GM23338 (cell line): ENCODE results near the gene DYNLRB1. TPM values are rescaled to one million over a fixed set of nuclear protein-coding genes. Genes with fewer than 3 reads are reported as not detected.

Experiments used
- ATAC-seq: fragments of 200-7000 bp; cut with Tn5 transposase; 3 replicates; pipeline ENCODE4 v1.9.1; 2020
- DNase-seq: peaks from one replicate; pipeline ENCODE4 v3.0.0-alpha.2; 2015; ENCODE audit warnings: low spot score
- H2AFZ ChIP-seq: fragments of 200-600 bp; sonication (generic); 2 replicates; pipeline ENCODE4 v1.8.0; 2016; ENCODE audit warnings: antibody characterized with exemption, mild to moderate bottlenecking, moderate library complexity
- H3F3A ChIP-seq: fragments of 200-600 bp; sonication (generic); replicated peaks from 2 replicates; pipeline ENCODE4 v1.8.0; 2017; ENCODE audit warnings: antibody characterized with exemption, mixed run types, low read depth
- H3K27ac ChIP-seq: fragments of 200-600 bp; sonication (generic); 2 replicates; pipeline ENCODE4 v1.6.1; 2016; ENCODE audit warnings: low read depth
- H3K27me3 ChIP-seq: fragments of 200-600 bp; sonication (generic); 2 replicates; pipeline ENCODE4 v1.8.0; 2016; ENCODE audit warnings: mild to moderate bottlenecking, mixed run types, moderate library complexity; ENCODE audit not compliant: insufficient read depth
- H3K36me3 ChIP-seq: fragments of 200-600 bp; sonication (generic); 2 replicates; pipeline ENCODE4 v1.8.0; 2016; ENCODE audit warnings: mild to moderate bottlenecking; ENCODE audit not compliant: insufficient read depth
- H3K4me1 ChIP-seq: fragments of 200-600 bp; sonication (generic); 2 replicates; pipeline ENCODE4 v1.8.0; 2016; ENCODE audit warnings: mild to moderate bottlenecking, moderate library complexity; ENCODE audit not compliant: insufficient read depth
- H3K4me2 ChIP-seq: fragments of 200-600 bp; sonication (generic); 2 replicates; pipeline ENCODE4 v1.7.1; 2017; ENCODE audit warnings: mixed run types
- H3K4me3 ChIP-seq: fragments of 200-600 bp; sonication (generic); 2 replicates; pipeline ENCODE4 v1.6.1; 2016; ENCODE audit warnings: mixed run types
- H3K79me2 ChIP-seq: fragments of 200-600 bp; sonication (generic); replicated peaks from 2 replicates; pipeline ENCODE4 v1.8.0; 2017; ENCODE audit warnings: mild to moderate bottlenecking; ENCODE audit not compliant: insufficient read depth
- H3K9me2 ChIP-seq: fragments of 200-600 bp; sonication (generic); 2 replicates; pipeline ENCODE4 v1.8.0; 2017; ENCODE audit not compliant: insufficient read depth
- H4K20me1 ChIP-seq: fragments of 200-600 bp; sonication (generic); replicated peaks from 2 replicates; pipeline ENCODE4 v1.8.0; 2017; ENCODE audit warnings: mild to moderate bottlenecking; ENCODE audit not compliant: insufficient read depth
- H3K27ac Mint-ChIP-seq: 2 replicates; pipeline ENCODE4 v1.8.0; 2020; ENCODE audit warnings: inconsistent platforms, mild to moderate bottlenecking, moderate library complexity, mixed read lengths
- H3K27me3 Mint-ChIP-seq: 3 replicates; pipeline ENCODE4 v1.8.0; 2022; ENCODE audit warnings: low read depth, mild to moderate bottlenecking, moderate library complexity, mixed read lengths, inconsistent platforms; ENCODE audit not compliant: insufficient read depth, poor library complexity
- H3K36me3 Mint-ChIP-seq: 3 replicates; pipeline ENCODE4 v1.8.0; 2021; ENCODE audit warnings: low read depth, mild to moderate bottlenecking, inconsistent platforms, moderate library complexity, mixed read lengths
- H3K4me1 Mint-ChIP-seq: 3 replicates; pipeline ENCODE4 v1.8.0; 2020; ENCODE audit warnings: mild to moderate bottlenecking, inconsistent platforms, mixed read lengths
- H3K4me3 Mint-ChIP-seq: 3 replicates; pipeline ENCODE4 v1.8.0; 2021; ENCODE audit warnings: moderate library complexity, mild to moderate bottlenecking, inconsistent platforms, mixed read lengths
- H3K9me3 Mint-ChIP-seq: 3 replicates; pipeline ENCODE4 v1.8.0; 2020; ENCODE audit warnings: moderate library complexity, mild to moderate bottlenecking, inconsistent platforms, mixed read lengths
- CREB1 ChIP-seq: fragments of 250-450 bp; sonication (Bioruptor Pico); IDR thresholded peaks from 2 replicates; pipeline ENCODE4 v1.5.0; 2020; ENCODE audit warnings: low read depth, mild to moderate bottlenecking, moderate library complexity
- EZH2 ChIP-seq: fragments of 200-600 bp; sonication (generic); IDR thresholded peaks from one replicate; pipeline ENCODE4 v1.8.0; 2017; ENCODE audit warnings: antibody characterized with exemption, mild to moderate bottlenecking, low read depth; ENCODE audit not compliant: unreplicated experiment
- JUNB ChIP-seq: IDR thresholded peaks from one replicate; pipeline ENCODE4 v1.6.1; 2016; ENCODE audit warnings: antibody characterized with exemption; ENCODE audit not compliant: unreplicated experiment
- NANOG ChIP-seq: IDR thresholded peaks from 2 replicates; pipeline ENCODE4 v1.6.1; 2016; ENCODE audit warnings: antibody characterized with exemption, borderline replicate concordance
- POLR2AphosphoS5 ChIP-seq: IDR thresholded peaks from 2 replicates; pipeline ENCODE4 v1.6.1; 2016; ENCODE audit warnings: antibody characterized with exemption, low read depth
- STAT1 ChIP-seq: IDR thresholded peaks from one replicate; pipeline ENCODE4 v1.6.1; 2016; ENCODE audit warnings: antibody characterized with exemption; ENCODE audit not compliant: unreplicated experiment
- ZNF114 ChIP-seq: fragments of 250-450 bp; sonication (Bioruptor Pico); IDR thresholded peaks from 2 replicates; pipeline ENCODE4 v1.5.0; 2020; ENCODE audit warnings: mild to moderate bottlenecking, moderate library complexity
- polyA plus RNA-seq: library from polyadenylated mRNA; unstranded; fragments of >200 nt; fragmentation: Nextera tagmentation; extraction: Ambion mirVana; gene quantifications from 2 replicates; pipeline ENCODE4 v1.2.1, GENCODE V29; 2016
- total RNA-seq: library from RNA; depleted of rRNA; stranded (reverse); fragments of >200 nt; shearing (Covaris generic); gene quantifications from 2 replicates; pipeline ENCODE4 v1.2.3, GENCODE V29; 2014
- TF ChIP-seq, protein P1 (sequence below): fragments of 250-450 bp; sonication (Bioruptor Pico); IDR thresholded peaks from 2 replicates; pipeline ENCODE4 v1.5.0; 2020; ENCODE audit warnings: mild to moderate bottlenecking, moderate library complexity
- TF ChIP-seq, protein P2 (sequence below), 2 experiments: fragments of 200-600 bp in 1 of 2; sonication (generic) in 1 of 2; conservative IDR thresholded peaks; 2 replicates each; pipeline versions ENCODE4 v1.5.1 to v1.6.1; 2016 to 2017; ENCODE audit warnings: antibody characterized with exemption in 2 of 2, low read depth in 2 of 2, mild to moderate bottlenecking in 2 of 2, moderate library complexity in 1 of 2
- TF ChIP-seq, protein P3 (sequence below): IDR thresholded peaks from one replicate; pipeline ENCODE4 v1.6.1; 2018; ENCODE audit warnings: antibody characterized with exemption; ENCODE audit not compliant: unreplicated experiment

The DYNLRB1 gene
- total and polyA plus RNA-seq, 2 experiments from 2014 or later: 107 to 376 TPM

DNA sequence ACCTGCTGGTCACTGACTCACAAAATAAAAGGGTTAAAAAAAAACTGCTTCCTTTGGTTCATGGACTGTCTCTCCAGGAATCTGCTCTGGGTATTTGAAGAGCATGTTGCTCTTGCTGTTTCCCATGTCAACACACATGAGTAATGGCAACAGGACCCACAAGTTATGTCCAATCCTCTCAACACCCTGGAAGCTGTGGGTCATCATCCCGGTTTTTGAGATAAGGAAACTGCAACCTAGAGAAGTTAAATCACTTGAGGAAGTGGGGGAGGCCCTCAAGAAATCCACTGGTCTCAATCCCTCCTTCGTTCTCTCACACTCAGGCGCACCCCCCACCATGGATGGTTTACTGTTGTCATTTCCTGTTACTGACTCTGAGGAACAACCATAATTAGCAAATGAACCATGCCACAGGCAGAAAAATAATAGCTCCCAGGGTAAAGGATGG, 54.7 kb downstream of the DYNLRB1 start:
- no peak for ATAC-seq
- Mint-ChIP-seq H3K4me1 (peaks cover 25% of the 10 kb centered on the region), H3K36me3 (peaks cover 9% of the 10 kb centered on the region; the same call in 2 of the 3 replicates), H3K27me3 (peaks cover 1% of the 10 kb centered on the region), H3K4me3 (no peak overlapping the region), H3K27ac (no peak overlapping the region; the same call in 1 of the 2 replicates), H3K9me3 (no peaks in the 10 kb centered on the region)
- TF ChIP-seq JUNB (no peak), POLR2AphosphoS5 (no peak), EZH2 (no peak), CREB1 (CRISPR knock-in tag) (no peak), NANOG (no peak)
- TF ChIP-seq, protein P1, sequence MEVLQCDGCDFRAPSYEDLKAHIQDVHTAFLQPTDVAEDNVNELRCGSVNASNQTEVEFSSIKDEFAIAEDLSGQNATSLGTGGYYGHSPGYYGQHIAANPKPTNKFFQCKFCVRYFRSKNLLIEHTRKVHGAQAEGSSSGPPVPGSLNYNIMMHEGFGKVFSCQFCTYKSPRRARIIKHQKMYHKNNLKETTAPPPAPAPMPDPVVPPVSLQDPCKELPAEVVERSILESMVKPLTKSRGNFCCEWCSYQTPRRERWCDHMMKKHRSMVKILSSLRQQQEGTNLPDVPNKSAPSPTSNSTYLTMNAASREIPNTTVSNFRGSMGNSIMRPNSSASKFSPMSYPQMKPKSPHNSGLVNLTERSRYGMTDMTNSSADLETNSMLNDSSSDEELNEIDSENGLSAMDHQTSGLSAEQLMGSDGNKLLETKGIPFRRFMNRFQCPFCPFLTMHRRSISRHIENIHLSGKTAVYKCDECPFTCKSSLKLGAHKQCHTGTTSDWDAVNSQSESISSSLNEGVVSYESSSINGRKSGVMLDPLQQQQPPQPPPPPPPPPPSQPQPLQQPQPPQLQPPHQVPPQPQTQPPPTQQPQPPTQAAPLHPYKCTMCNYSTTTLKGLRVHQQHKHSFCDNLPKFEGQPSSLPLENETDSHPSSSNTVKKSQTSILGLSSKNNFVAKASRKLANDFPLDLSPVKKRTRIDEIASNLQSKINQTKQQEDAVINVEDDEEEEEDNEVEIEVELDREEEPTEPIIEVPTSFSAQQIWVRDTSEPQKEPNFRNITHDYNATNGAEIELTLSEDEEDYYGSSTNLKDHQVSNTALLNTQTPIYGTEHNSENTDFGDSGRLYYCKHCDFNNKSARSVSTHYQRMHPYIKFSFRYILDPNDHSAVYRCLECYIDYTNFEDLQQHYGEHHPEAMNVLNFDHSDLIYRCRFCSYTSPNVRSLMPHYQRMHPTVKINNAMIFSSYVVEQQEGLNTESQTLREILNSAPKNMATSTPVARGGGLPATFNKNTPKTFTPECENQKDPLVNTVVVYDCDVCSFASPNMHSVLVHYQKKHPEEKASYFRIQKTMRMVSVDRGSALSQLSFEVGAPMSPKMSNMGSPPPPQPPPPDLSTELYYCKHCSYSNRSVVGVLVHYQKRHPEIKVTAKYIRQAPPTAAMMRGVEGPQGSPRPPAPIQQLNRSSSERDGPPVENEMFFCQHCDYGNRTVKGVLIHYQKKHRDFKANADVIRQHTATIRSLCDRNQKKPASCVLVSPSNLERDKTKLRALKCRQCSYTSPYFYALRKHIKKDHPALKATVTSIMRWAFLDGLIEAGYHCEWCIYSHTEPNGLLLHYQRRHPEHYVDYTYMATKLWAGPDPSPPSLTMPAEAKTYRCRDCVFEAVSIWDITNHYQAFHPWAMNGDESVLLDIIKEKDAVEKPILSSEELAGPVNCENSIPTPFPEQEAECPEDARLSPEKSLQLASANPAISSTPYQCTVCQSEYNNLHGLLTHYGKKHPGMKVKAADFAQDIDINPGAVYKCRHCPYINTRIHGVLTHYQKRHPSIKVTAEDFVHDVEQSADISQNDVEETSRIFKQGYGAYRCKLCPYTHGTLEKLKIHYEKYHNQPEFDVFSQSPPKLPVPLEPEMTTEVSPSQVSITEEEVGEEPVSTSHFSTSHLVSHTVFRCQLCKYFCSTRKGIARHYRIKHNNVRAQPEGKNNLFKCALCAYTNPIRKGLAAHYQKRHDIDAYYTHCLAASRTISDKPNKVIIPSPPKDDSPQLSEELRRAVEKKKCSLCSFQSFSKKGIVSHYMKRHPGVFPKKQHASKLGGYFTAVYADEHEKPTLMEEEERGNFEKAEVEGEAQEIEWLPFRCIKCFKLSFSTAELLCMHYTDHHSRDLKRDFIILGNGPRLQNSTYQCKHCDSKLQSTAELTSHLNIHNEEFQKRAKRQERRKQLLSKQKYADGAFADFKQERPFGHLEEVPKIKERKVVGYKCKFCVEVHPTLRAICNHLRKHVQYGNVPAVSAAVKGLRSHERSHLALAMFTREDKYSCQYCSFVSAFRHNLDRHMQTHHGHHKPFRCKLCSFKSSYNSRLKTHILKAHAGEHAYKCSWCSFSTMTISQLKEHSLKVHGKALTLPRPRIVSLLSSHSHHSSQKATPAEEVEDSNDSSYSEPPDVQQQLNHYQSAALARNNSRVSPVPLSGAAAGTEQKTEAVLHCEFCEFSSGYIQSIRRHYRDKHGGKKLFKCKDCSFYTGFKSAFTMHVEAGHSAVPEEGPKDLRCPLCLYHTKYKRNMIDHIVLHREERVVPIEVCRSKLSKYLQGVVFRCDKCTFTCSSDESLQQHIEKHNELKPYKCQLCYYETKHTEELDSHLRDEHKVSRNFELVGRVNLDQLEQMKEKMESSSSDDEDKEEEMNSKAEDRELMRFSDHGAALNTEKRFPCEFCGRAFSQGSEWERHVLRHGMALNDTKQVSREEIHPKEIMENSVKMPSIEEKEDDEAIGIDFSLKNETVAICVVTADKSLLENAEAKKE (CRISPR knock-in tag): no peak
- Histone ChIP-seq H3K4me3 (no peak overlapping the region), H3K4me2 (no peak overlapping the region), H3K27ac (0 out of 2 replicates have a peak overlapping the region, but pooled peaks have one; percentile 66), H3K4me1 (peaks cover 6% of the 10 kb centered on the region; the same call in 1 of the 2 replicates), H3K36me3 (no peaks in the 10 kb centered on the region), H2AFZ (no peak overlapping the region), H3K27me3 (no peaks in the 10 kb centered on the region), H3F3A (no peaks in the 10 kb centered on the region), H4K20me1 (no peaks in the 10 kb centered on the region), H3K9me2 (no peaks in the 10 kb centered on the region), H3K79me2 (no peaks in the 10 kb centered on the region)
- no peak for DNase-seq

DNA sequence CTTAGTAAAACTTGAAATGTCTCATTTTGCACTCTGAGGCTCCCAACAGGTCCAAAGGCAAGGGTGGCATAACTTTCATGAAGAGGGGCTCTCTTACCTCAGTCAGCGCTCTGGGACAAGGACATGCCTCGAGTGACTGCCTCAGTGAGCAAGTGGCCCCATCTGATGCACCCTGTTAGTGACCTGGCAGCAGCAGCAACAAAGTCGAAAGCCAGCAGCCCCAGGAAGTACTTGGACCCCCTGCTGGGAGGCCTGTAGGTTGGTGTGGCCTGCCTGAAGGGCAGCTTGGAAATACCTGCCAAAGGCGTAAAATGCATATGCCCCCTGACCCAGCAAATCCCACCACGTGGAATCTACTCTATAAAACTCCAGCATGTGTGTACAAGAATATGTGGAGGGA, 55.5 kb downstream of the DYNLRB1 start:
- Histone ChIP-seq H3K9me2 (no peaks in the 10 kb centered on the region), H4K20me1 (no peaks in the 10 kb centered on the region), H3F3A (no peaks in the 10 kb centered on the region), H3K79me2 (no peaks in the 10 kb centered on the region), H3K4me3 (no peak overlapping the region), H3K27me3 (no peaks in the 10 kb centered on the region), H3K4me2 (no peak overlapping the region), H3K4me1 (peaks cover 6% of the 10 kb centered on the region; the same call in 1 of the 2 replicates), H2AFZ (no peak overlapping the region), H3K36me3 (no peaks in the 10 kb centered on the region), H3K27ac (no peak overlapping the region)
- H3K9me3 Mint-ChIP-seq: no peaks in the 10 kb centered on the region
- DNase-seq (peak; percentile 29), ATAC-seq (no peak)
- peaks cover 25% of the 10 kb centered on the region for H3K4me1 Mint-ChIP-seq
- H3K36me3 Mint-ChIP-seq: peaks cover 9% of the 10 kb centered on the region; the same call in 2 of the 3 replicates
- no peaks in the 10 kb centered on the region for H3K27me3 Mint-ChIP-seq
- no peak overlapping the region for H3K27ac Mint-ChIP-seq
- no peak overlapping the region for H3K4me3 Mint-ChIP-seq
- TF ChIP-seq CREB1 (CRISPR knock-in tag) (no peak), ZNF114 (no peak), STAT1 (no peak), JUNB (no peak)
- TF ChIP-seq, protein P2, sequence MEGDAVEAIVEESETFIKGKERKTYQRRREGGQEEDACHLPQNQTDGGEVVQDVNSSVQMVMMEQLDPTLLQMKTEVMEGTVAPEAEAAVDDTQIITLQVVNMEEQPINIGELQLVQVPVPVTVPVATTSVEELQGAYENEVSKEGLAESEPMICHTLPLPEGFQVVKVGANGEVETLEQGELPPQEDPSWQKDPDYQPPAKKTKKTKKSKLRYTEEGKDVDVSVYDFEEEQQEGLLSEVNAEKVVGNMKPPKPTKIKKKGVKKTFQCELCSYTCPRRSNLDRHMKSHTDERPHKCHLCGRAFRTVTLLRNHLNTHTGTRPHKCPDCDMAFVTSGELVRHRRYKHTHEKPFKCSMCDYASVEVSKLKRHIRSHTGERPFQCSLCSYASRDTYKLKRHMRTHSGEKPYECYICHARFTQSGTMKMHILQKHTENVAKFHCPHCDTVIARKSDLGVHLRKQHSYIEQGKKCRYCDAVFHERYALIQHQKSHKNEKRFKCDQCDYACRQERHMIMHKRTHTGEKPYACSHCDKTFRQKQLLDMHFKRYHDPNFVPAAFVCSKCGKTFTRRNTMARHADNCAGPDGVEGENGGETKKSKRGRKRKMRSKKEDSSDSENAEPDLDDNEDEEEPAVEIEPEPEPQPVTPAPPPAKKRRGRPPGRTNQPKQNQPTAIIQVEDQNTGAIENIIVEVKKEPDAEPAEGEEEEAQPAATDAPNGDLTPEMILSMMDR (conservative IDR thresholded peaks at IDR 0.05; ENCODE audit: low read depth in 2 of 2): no peak
- TF ChIP-seq, protein P3, sequence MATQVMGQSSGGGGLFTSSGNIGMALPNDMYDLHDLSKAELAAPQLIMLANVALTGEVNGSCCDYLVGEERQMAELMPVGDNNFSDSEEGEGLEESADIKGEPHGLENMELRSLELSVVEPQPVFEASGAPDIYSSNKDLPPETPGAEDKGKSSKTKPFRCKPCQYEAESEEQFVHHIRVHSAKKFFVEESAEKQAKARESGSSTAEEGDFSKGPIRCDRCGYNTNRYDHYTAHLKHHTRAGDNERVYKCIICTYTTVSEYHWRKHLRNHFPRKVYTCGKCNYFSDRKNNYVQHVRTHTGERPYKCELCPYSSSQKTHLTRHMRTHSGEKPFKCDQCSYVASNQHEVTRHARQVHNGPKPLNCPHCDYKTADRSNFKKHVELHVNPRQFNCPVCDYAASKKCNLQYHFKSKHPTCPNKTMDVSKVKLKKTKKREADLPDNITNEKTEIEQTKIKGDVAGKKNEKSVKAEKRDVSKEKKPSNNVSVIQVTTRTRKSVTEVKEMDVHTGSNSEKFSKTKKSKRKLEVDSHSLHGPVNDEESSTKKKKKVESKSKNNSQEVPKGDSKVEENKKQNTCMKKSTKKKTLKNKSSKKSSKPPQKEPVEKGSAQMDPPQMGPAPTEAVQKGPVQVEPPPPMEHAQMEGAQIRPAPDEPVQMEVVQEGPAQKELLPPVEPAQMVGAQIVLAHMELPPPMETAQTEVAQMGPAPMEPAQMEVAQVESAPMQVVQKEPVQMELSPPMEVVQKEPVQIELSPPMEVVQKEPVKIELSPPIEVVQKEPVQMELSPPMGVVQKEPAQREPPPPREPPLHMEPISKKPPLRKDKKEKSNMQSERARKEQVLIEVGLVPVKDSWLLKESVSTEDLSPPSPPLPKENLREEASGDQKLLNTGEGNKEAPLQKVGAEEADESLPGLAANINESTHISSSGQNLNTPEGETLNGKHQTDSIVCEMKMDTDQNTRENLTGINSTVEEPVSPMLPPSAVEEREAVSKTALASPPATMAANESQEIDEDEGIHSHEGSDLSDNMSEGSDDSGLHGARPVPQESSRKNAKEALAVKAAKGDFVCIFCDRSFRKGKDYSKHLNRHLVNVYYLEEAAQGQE: no peak
